Stimulated activated CD4-positive, alpha-beta T cell treated with anti-CD3 and anti-CD28 coated beads, Interleukin-4, amount 100 ng/mL, for 1 hour (primary cell): ENCODE measurements around the gene ZNF24.

Source experiments
- DNase-seq: peaks from one replicate; pipeline ENCODE4 v3.0.0-alpha.2; 2020

The ZNF24 gene

GRCh38 chr18:35352778-35353177 lies 8.6 kb upstream of the ZNF24 start:
- no peak for DNase-seq

GRCh38 chr18:35352283-35352682 lies 8.1 kb upstream of the ZNF24 start:
- no peak for DNase-seq

- no peak for DNase-seq
Observed at GRCh38 chr18:35348001-35348400, 3.8 kb upstream of the ZNF24 start.

GRCh38 chr18:35345950-35346349 lies 1.7 kb upstream of the ZNF24 start:
- DNase-seq, result no peak

GRCh38 chr18:35345460-35345921 lies 1.3 kb upstream of the ZNF24 start:
- DNase-seq, result no peak

- no peak for DNase-seq
Observed at GRCh38 chr18:35344736-35345459, 678 bp upstream of the ZNF24 start.

GRCh38 chr18:35343488-35343935 lies 708 bp downstream of the ZNF24 start:
- no peak for DNase-seq

GRCh38 chr18:35337286-35337685 lies 6.9 kb downstream of the ZNF24 start:
- no peak for DNase-seq

- no peak for DNase-seq
Observed at GRCh38 chr18:35335866-35336265, 8.4 kb downstream of the ZNF24 start.

GRCh38 chr18:35334821-35335220 lies 9.4 kb downstream of the ZNF24 start:
- no peak for DNase-seq

GRCh38 chr18:35334212-35334611 lies 10.0 kb downstream of the ZNF24 start:
- DNase-seq, result no peak

- no peak for DNase-seq
Observed at GRCh38 chr18:35331367-35332087, 12.7 kb downstream of the ZNF24 start.

- no peak for DNase-seq
Observed at GRCh38 chr18:35328868-35329267, 15.4 kb downstream of the ZNF24 start.

GRCh38 chr18:35326695-35327387 lies 17.4 kb downstream of the ZNF24 start:
- no peak for DNase-seq

- no peak for DNase-seq
Observed at GRCh38 chr18:35324926-35325655, 19.1 kb downstream of the ZNF24 start.

GRCh38 chr18:35322486-35323458 lies 21.4 kb downstream of the ZNF24 start:
- DNase-seq, result no peak

- DNase-seq, result no peak
Observed at GRCh38 chr18:35311496-35311895, 32.7 kb downstream of the ZNF24 start.

GRCh38 chr18:35306588-35307250 lies 37.5 kb downstream of the ZNF24 start:
- DNase-seq, result no peak

GRCh38 chr18:35303610-35304009 lies 40.6 kb downstream of the ZNF24 start:
- DNase-seq, result no peak

GRCh38 chr18:35296060-35296459 lies 48.2 kb downstream of the ZNF24 start:
- DNase-seq, result no peak

- no peak for DNase-seq
Observed at GRCh38 chr18:35291166-35291565, 53.1 kb downstream of the ZNF24 start.
